Hematopoietic multipotent progenitor cell treated with erythropoietin and hydrocortisone succinate and interleukin-3 and kit ligand, for 17 days (in vitro differentiated cells): Measurements from ENCODE around the gene S100A7A.
A peak's percentile ranks its signal among the peaks of the same experiment; 100 is the strongest.
"Not testable (repeated sequence)": the region's sequence is repeated elsewhere in the genome, so short reads cannot be mapped to it uniquely, and the experiment has no call there.

ENCODE experiments used
- DNase-seq: peaks from one replicate; pipeline ENCODE4 v3.0.0-alpha.2; 2015; ENCODE audit warnings: low spot score

S100A7A gene

DNA sequence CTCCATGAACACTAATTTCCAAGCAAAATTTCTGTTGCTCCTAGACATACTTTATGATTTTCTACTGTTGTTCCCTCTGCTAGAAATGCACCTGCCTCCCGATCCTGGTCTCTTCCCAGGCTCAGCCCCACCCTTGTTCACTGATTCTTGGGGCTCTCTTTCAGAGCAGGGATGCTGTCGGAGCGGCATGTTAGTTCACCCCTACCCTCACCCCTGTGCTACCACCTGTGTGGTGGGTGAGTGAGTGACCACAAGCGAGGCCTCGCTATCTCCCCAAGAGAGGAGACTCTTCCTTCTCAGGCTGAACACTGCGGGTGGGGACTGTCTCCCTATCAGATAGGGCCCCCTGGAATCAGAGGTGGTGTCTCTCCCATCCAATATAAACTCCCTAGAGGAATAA is 20.5 kb upstream of the S100A7A start:
- no peak for DNase-seq

DNA sequence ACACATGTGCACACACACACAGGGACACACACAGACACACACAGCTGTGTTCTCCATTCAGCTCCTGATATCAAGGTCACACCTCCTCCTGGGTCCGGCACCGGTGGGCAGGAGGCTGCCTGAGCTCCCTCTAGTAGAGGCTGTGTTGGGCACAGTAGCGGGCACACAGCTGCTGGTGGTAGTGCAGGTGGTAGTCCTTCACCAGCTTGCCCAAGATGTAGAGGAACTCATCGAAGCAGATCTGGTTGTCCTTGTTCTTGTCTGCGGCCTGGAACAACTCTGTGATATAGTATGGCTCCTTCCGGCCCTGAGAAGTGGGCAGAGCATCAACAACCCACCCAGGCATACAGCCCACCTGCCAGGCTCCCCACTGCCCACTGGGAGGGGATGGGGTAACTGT is 19.9 kb upstream of the S100A7A start:
- DNase-seq, result no peak

DNA sequence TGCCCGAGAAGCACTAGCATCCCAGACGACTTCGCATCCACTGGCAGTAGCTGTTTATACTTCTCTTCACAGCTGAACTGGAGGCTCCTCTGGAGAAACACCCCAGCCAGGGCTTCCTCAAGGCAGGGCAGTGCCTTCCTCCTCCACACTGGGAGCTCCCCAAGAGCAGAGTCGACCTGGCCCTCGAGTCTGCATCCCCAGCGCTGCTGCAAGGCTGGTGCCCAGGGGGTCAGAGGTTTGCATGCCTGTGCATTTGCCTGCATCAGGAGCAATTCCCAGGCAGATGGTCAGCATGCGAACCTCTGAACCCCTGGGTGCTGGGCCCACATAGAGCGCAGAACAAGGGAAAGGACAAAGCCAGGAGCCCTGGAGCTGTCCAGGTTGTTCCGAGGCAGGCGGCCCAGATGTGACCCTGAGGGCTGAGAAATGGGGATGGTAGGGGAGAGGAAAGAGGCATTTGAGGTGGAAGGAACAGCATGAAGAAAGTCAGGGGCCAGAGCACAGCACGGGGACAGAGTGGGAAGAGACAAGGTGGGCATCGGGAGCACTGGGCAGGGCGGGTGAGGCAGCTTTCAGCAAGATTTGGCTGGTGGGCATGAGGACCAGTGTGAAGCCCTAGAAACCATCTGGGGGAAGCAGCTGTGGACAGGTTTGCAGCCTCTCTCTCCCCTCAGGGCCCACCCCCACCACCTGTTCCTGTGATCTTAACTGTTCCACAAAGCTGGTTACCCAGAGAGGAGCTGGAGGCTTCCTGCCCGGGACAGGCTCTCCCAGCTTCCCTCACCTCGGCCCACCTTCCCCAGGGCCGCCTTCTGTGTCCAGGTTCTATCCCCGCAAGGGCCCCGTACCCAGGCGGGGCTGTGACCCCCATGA is 19.0 kb upstream of the S100A7A start:
- DNase-seq, result no peak

DNA sequence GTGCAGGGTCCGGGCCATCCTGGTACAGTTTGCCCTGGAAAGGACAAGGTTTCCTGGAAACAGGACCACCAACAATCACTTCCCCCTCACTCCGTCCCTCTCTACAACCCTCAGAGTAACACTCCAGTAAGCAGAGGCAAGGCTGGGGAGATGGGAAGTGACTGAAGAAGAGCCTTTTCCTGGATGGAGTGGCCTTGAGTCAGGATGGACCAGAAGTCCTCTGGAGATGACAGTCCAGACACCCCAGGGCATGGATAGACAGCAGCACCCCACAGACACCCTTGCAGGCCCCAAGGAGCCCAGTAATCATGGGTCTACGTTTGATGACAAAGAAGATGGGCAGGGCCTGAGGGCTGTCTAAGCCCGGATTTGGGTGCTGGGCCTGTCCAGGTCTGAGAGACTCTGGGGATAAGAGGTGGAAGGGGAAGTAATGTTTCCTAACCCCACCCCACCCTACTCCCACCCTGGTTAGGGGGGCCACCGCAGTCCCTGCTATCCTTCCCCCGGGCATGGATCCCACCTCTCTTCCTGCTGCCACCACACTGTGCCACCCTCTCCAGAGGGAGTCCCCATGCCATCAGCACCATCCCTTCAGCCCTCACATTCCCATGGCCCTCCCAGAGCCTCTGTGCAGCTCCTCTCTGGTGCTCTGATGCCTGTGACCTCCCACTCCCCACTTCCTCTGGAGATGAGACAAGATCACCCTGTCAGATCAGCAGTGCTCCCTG is 18.2 kb upstream of the S100A7A start:
- no peak for DNase-seq

DNA sequence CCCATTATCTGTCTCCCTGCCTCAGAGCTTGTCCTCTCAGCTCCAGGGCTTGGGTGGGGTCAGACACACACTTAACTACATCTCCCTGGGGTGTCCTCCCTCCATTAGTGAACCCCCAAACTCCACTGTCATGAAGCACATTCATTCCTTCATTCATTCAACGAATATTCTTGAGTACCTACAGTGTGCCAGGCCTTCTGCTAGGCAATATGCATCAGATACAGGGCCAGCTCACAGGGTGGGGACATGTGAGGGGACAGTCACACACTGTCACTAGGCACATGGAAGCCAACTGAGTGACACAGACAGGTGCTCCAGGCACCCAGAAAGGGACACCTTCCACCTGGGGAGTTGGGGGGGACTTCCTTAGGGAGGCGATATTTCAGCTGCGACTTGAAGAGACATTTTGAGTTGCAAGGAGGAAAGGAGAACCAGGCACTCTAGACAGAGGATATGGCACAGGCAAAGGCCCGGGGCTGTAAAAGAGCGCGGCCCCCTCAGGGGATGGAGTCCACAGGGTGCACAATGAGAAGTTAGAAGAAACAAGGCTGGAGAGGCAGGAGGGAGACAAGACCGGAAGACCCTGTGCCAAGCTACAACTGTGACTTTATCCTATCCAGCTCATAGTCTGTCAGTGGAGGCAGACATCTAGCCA is 16.8 kb upstream of the S100A7A start:
- DNase-seq, result no peak

DNA sequence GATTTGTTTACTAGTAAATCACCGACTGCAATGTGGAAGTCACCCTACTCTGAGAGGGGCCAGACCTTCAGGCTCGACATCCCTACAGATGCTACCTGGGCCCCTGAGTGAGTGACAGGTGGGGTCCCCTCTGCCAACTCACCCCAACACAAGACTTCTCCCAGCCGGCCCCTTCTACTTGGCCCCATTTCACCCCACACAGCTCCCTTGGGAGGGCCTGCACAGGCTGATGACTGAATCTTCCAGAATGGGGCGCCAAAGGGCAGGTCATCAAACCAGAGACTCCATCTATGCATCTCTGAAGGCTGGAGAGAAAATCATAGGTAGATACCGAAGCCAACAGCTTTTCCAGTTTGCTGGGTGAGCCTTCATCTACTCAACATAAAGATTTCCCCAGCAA is 16.1 kb upstream of the S100A7A start:
- no peak for DNase-seq

DNA sequence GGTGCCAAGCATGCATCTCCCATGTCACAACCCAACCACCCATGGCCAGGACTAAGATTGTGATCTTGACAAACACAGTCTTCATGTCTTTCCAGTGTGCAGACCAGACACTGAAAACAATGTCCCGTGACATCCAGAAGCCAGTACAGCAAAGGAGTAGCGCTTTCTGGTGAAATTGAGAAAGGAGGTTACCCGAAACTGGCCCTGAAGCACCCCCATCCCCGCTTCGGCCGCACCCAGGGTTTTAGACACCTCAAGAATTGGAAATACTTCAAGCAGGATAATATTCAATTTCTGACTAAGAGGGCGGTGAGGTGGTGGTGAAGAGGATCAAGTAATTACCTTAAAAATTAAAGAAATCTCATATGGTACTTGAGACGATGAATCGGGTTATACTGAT is 14.9 kb upstream of the S100A7A start:
- DNase-seq, result no peak

DNA sequence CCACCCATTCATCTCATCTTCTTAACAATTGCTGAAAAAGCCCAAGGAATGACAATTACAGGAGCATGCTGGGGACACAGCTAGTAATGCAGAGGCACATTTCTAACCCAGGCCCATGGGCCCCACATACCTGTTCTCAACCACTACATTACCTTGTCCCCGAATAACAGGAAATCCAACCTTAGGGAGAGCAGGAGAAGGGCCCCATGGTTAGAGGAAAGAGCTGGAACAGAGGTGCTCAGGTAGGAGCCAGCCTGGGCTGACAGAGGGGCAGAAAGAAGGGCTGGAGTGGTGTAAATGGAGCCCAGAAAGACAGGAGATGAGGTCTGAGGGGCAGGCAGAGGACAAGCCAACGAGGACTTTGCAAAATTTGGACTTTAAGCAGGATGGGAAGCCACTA is 14.1 kb upstream of the S100A7A start:
- DNase-seq, result no peak

DNA sequence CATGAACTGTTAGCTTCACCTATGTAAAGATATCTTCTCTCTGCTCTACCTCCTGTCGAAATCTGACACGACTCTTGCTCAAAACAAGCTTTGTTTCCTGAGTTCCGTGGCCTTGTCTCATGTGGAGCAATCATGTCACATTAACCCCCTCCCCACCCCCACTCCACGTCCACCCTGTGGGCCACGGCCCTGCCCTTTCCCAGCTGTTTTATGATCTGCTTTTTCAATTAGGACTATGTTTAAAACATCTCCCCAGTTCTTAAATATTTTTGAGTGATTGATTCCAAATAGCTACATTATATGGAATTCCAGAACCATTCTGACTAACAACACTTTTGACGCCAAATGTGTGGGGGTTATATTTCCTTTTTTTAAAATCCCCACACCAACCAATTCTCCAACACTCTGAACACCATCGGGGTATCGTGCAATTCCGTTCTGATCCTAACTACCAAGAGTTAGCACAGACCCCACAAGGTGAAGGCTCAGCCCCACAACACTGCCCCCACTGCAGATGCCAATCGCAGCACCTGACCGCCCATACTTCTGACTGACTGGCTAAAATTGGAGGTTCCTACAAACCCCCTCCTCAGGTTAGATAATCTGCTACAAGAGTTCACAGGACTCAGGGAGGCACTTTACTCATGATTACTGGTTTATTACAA is 12.8 kb upstream of the S100A7A start:
- no peak for DNase-seq

DNA sequence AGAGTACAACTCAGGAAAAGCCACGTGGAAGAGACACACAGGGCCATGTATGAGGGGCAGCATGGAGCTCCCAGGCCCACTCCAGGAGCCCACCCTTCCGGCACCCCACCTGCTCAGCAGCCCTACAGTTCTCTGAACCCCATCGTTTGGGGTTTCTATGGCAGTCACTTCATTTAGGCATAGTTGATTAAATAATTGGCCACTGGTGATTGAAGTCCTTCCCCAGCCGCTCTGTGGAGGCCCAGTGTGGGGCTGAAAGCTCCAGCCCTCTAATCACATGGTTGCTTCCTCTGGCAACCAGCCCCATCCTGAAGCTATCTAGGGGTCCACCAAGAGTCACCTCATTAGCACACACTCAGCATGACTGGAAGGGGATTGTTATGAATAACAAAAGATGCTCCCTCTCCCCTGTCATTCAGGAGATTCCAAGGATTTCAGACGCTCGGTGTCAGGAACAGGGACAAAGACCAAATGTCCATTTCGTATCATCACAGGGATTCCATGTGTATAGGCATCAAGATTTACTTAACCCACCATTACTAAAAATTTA is 12.2 kb upstream of the S100A7A start:
- DNase-seq, result no peak

DNA sequence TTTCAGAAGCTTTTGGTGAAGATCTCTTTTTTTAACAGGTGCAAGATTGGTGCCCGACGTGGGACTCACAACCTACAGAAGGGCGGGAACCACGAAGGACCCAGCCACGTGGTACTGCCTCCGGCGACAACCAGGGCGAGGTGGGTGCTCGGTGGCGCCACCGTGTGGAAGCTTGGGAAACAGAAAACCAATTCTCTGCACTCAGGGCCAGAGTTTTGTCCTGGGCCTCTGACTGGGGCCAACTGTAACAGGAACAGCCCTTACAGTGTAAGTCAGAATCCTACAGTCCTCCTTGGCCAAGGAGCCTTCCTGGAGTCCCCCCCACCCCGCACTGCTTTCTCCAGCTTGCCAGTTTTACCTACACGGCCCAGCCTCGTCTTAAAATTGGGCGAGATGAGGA is 11.6 kb upstream of the S100A7A start:
- peak; percentile 27 for DNase-seq

DNA sequence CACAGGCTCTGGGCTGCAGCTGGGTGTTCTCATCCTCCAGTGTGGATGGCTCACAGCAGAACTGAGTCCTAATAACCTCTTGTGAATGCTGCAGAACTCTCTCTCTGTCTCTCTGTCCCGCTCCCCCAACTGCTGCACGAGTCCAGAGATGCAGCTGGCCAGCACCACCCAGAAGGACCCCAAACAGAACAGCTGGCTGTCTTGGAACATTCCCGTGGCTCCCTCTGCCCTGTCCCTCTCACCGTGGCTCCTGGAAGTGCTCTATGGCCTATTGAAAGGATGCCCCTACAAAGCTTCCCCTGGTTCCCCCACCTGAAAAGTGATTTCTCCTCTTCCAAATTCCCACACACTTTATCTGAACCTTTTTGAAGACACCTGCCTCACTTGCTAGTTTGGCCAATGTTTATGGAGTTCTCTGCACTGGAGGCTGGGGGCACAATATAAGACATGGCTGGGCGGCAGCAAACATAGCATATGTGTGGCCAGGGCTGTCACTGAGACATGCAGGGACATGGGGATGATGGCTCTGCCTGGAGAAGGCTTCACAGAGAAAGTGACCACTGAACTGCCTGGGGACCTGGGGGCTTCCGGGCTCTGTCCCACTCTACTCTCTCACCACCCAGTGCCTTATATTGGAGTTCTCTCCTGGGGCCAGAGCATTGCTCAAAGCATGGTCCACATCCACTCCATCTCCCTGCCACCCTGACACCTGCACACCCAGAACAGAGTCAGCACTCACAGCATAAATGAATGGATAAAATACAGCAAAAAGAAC is 10.3 kb upstream of the S100A7A start:
- DNase-seq, result not testable (repeated sequence)

DNA sequence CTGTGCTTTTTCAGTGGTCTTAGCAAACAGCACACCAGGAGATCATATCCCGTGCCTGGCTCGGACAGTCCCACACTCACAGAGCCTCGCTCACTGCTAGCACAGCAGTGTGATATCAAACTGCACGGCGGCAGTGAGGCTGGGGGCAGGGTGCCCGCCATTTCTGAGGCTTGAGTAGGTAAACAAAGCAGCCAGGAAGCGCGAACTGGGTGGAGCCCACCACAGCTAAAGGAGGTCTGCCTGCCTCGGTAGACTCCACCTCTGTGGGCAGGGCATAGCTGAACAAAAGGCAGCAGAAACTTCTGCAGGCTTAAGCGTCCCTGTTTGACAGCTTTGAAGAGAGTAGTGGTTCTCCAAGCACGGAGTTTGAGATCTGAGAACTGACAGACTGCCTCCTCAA is 9.0 kb upstream of the S100A7A start:
- not testable (repeated sequence) for DNase-seq

DNA sequence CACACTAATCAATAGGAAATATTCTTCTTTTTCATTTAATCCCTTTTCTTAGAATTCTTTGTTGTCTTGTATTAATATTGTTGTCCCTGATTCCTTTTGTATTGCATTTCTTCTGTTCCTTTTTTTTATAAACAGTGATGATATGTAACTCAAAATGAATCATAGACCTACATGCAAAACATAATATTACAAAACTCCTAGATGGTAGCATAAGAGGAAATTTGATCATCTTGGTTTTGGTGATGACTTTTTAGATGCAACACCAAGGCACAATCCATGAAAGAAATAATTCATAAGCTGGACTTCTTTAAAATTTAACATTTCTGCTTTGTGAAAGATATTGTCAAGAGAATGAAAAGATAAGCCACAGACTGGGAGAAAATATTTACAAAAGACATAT is 2.4 kb upstream of the S100A7A start:
- DNase-seq, result not testable (repeated sequence)

DNA sequence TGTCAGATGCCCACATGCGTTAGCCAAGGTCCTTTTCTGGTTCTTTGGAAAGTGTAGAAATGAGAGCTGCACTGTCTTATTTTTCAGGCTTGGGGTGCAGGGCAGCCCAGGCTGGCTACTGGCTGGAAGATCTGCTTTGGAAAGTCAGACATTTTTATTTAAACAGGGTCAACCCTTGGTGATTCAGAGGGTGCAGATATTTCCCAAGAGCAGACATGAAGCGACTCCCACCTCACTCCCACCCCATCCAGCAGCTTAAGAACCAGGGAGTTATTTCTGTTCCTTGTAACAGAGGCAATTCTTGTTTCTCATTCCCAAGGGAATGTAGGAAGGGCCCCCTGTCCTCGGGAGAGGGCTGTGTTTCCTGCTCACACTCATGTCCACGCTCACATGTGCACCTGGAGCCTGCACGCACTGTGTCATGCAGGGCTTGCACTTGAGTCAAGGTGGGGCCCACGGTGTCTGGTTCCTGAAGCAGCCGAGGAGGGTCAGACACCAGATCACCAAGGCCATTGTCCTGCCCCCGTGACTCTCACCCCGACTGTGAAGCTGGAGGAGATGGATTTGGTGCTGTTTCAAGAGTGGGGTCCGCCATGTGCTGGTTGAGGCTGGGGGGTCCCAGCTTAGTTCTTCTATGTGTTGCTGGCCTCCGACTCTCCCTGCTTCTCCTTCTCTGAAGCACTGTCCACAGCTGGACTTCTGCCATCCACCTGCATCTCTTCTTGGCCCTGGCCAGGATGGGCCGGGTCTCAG is 992 bp downstream of the S100A7A start:
- no peak for DNase-seq

DNA sequence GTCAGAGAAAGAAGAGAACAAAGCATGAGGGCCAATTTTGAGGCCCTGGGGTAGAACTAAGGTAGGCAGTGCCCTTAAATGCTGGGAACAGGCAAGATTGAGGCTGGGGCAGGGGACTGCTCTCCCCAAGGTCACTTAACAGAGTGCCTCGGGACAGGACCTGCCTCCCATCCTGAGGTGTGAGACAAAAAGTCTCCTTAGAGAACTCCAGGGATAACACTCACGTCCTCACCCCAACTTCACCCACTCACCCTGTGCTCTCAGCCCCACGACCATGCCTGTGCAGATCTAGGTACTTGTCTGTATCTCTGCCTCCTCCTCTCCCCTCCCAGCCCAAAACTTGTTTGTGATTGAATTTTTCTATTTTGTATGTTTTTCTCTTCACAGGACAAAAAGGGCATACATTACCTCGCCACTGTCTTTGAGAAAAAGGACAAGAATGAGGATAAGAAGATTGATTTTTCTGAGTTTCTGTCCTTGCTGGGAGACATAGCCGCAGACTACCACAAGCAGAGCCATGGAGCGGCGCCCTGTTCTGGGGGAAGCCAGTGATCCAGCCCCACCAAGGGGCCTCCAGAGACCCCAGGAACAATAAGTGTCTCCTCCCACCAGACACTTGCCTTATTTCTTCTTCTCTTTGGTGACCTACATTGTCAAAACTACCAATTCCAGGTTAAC is 2.6 kb downstream of the S100A7A start:
- DNase-seq, result not testable (repeated sequence)

DNA sequence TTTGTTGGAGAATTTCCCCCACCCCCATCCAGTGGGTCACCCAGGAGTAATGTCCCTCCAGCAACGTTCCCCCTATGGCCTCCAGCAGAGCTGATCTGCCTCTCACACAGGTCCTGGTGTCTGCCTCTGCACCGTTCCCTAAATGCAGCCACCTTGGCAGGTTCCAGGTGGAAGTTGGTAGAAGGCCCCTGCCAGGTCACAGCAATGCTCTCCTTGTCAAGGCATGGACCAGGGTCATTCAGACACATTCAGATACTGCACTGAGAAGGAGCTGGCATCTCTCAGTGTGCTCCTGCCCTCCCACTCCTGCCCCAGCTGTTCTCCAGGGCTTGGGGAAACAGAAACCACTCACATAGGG is 3.1 kb downstream of the S100A7A start:
- not testable (repeated sequence) for DNase-seq

DNA sequence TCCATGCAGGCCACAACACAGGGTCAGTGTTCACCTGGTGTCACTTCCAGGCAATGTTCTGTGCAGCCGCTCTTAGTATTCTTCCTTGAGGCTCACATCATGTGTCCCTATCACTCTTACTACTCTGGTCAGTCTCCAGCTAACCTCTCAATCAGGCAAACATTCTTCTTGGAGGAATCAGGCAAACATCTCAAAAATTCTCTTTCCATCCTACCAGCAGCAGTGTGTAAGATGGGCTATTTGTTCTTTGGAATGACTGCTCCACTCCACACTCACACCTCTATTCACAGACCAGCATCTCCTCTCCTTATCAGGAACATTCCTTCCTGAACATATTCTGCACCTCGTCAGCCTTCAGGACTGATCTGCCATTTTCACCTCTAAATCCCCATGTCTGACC is 4.0 kb downstream of the S100A7A start:
- DNase-seq, result no peak

DNA sequence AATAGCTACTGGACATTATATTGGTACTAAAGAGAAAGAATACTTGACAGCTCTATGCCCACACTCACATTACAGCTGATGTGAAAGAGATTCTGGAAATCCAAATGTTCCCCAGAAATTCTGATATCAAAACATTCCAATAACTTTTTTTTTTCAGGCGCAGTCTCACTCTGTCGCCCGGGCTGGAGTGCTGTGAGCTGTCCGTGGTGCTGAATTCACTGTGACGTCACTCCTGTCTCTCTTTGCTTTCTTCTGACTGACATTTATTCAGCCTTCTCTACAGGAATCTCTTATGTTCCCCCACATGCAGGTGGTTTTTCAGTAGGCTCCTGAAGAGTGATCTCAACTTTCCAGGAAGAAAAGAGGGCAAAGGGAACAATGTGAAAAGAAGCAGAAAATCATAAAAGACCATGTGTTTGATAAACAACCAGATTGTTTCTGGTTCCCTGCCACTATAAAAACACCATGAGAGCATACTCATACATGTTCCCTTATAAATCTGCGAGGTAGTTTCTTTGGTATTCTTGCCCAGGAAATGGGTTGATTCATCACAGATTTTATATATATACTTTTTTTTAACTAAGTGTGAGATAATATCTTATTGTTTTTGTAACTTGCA is 6.2 kb downstream of the S100A7A start:
- peak; percentile 44 for DNase-seq

DNA sequence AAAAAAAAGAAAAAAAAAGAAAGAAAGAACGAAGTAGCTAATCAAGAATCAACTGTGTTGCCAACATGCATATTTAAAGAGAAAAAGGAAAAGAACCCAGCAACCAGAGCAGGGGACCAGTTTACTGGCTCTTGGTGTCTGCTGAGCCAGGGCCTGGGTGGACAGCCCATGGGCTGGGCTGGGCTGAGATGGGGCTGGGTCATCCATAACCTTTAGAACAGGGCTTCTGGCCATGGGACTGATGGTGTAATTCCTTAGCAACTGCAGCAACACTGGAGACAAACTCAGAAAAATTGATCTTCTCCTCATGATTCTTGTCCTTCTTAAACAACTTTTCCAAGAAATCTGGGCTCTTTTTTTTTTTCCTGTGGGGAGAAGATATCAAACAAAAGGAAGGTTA is 10.5 kb downstream of the S100A7A start:
- no peak for DNase-seq
